CD4-positive, alpha-beta T cell treated with Interleukin-4 for 4 hours (primary cell): ENCODE measurements around the gene BEND2.
"Not testable (repeated sequence)": the region's sequence is repeated elsewhere in the genome, so short reads cannot be mapped to it uniquely, and the experiment has no call there.

Experiments
- DNase-seq: peaks from one replicate; pipeline ENCODE4 v3.0.0-alpha.2; 2020

The BEND2 gene

GRCh38 chrX:18220786-18221185 lies at the start of gene BEND2:
TSS of gene BEND2 (minus strand) at chrX:18220886. CDS start at chrX:18220750, 136 bp downstream.
- no peak for DNase-seq

GRCh38 chrX:18255059-18255458 lies 34.4 kb upstream of the BEND2 start:
- no peak for DNase-seq

GRCh38 chrX:18252644-18253359 lies 32.1 kb upstream of the BEND2 start:
- no peak for DNase-seq

GRCh38 chrX:18229646-18230045 lies 9.0 kb upstream of the BEND2 start:
- DNase-seq: not testable (repeated sequence)

GRCh38 chrX:18228069-18228468 lies 7.4 kb upstream of the BEND2 start:
- DNase-seq: no peak

- no peak for DNase-seq
Observed at GRCh38 chrX:18227458-18227857, 6.8 kb upstream of the BEND2 start.

- DNase-seq: no peak
Observed at GRCh38 chrX:18210470-18210869, 10.2 kb downstream of the BEND2 start.

GRCh38 chrX:18206657-18207056 lies 14.0 kb downstream of the BEND2 start:
- no peak for DNase-seq

- no peak for DNase-seq
Observed at GRCh38 chrX:18203631-18204030, 17.1 kb downstream of the BEND2 start.

- no peak for DNase-seq
Observed at GRCh38 chrX:18194688-18195087, 26.0 kb downstream of the BEND2 start.

GRCh38 chrX:18179446-18179845 lies 41.2 kb downstream of the BEND2 start:
- DNase-seq: no peak

GRCh38 chrX:18174971-18175370 lies 45.7 kb downstream of the BEND2 start:
- no peak for DNase-seq

- DNase-seq: no peak
Observed at GRCh38 chrX:18174209-18174608, 46.5 kb downstream of the BEND2 start.

GRCh38 chrX:18173494-18174180 lies 47.0 kb downstream of the BEND2 start:
- no peak for DNase-seq

GRCh38 chrX:18172970-18173369 lies 47.7 kb downstream of the BEND2 start:
- no peak for DNase-seq

- no peak for DNase-seq
Observed at GRCh38 chrX:18170910-18171309, 49.8 kb downstream of the BEND2 start.

- DNase-seq: no peak
Observed at GRCh38 chrX:18166068-18166467, 54.6 kb downstream of the BEND2 start.

GRCh38 chrX:18160369-18160768 lies 60.3 kb downstream of the BEND2 start:
- no peak for DNase-seq

- no peak for DNase-seq
Observed at GRCh38 chrX:18158963-18159362, 61.7 kb downstream of the BEND2 start.

- no peak for DNase-seq
Observed at GRCh38 chrX:18151649-18152048, 69.0 kb downstream of the BEND2 start.

- DNase-seq: no peak
Observed at GRCh38 chrX:18151157-18151556, 69.5 kb downstream of the BEND2 start.

GRCh38 chrX:18149454-18149853 lies 71.2 kb downstream of the BEND2 start:
- DNase-seq: no peak

GRCh38 chrX:18146954-18147353 lies 73.7 kb downstream of the BEND2 start:
- no peak for DNase-seq

- DNase-seq: no peak
Observed at GRCh38 chrX:18146009-18146408, 74.7 kb downstream of the BEND2 start.

GRCh38 chrX:18136816-18137215 lies 83.9 kb downstream of the BEND2 start:
- no peak for DNase-seq
